B cell (primary cell): ENCODE measurements around the gene ZNHIT2. TPM values are rescaled to one million over a fixed set of nuclear protein-coding genes. Genes with fewer than 3 reads are reported as not detected.
A peak's percentile ranks its signal among the peaks of the same experiment; 100 is the strongest.

Source experiments
- ATAC-seq: fragments of 200-7000 bp; cut with Tn5 transposase; one replicate; pipeline ENCODE4 v1.10.0; 2021; ENCODE audit warnings: low read depth, mild to moderate bottlenecking, moderate number of reproducible peaks, moderate library complexity
- CTCF ChIA-PET: fragments of 350-600 bp; sonication (Branson Sonifier 250); formaldehyde crosslinking; loops from one replicate; lab custom pipeline; 2021; ENCODE audit warnings: antibody characterized with exemption, inconsistent platforms; lab: Charles Lee
- POLR2A ChIA-PET: fragments of 350-600 bp; sonication (Branson Sonifier 250); formaldehyde crosslinking; loops from one replicate; lab custom pipeline; 2021; ENCODE audit warnings: antibody characterized with exemption; lab: Charles Lee
- DNase-seq: peaks from one replicate; pipeline ENCODE4 v3.0.0; 2013
- H2AFZ ChIP-seq: 2 replicates; pipeline ENCODE4 v1.6.1; 2012; ENCODE audit warnings: mild to moderate bottlenecking, low read depth, low read length; ENCODE audit not compliant: insufficient read depth, poor library complexity, severe bottlenecking
- H3K27ac ChIP-seq, 2 donors: 1 replicate in 1 of 2; 2 replicates in 1 of 2; pipeline ENCODE4 v1.5.1; 2012 to 2013; ENCODE audit warnings: low read length in 2 of 2, mild to moderate bottlenecking in 2 of 2, moderate library complexity in 1 of 2
- H3K27me3 ChIP-seq, 4 experiments: fragments of 200-600 bp in 1 of 4; sonication (generic) in 1 of 4; replicated peaks in 1 of 4; 1 replicate in 2 of 4; 2 replicates in 2 of 4; pipeline versions ENCODE4 v1.6.1 to v1.7.0; 2013 to 2016; ENCODE audit warnings: low read length in 3 of 4, mild to moderate bottlenecking in 2 of 4, mixed read lengths in 1 of 4, moderate library complexity in 1 of 4; ENCODE audit not compliant: insufficient read depth in 4 of 4, control insufficient read depth in 3 of 4; ENCODE audit errors: control extremely low read depth in 1 of 4
- H3K36me3 ChIP-seq, 2 experiments: replicated peaks in 1 of 2; 1 replicate in 1 of 2; 2 replicates in 1 of 2; pipeline versions ENCODE4 v1.6.1 to v1.7.1; 2013; ENCODE audit warnings: low read length in 1 of 2; ENCODE audit not compliant: insufficient read depth in 2 of 2, control insufficient read depth in 1 of 2; ENCODE audit errors: control extremely low read depth in 1 of 2, extremely low read depth in 1 of 2
- H3K4me1 ChIP-seq, 2 donors: fragments of 200-600 bp in 1 of 2; sonication (generic) in 1 of 2; 1 replicate in 1 of 2; 2 replicates in 1 of 2; pipeline versions ENCODE4 v1.5.1 to v1.6.1; 2013 to 2017; ENCODE audit warnings: low read length in 2 of 2; ENCODE audit not compliant: control insufficient read depth in 2 of 2, insufficient read depth in 2 of 2
- H3K4me2 ChIP-seq: replicated peaks from 2 replicates; pipeline ENCODE3; 2012; ENCODE audit warnings: mild to moderate bottlenecking, low read depth, low read length; ENCODE audit not compliant: poor library complexity, severe bottlenecking
- H3K4me3 ChIP-seq, 5 experiments: fragments of 200-600 bp in 1 of 5; sonication (generic) in 1 of 5; 1 replicate in 3 of 5; 2 replicates in 2 of 5; pipeline versions ENCODE4 v1.5.1 to v1.7.0; 2011 to 2016; ENCODE audit warnings: low read length in 4 of 5, mild to moderate bottlenecking in 4 of 5, low read depth in 2 of 5, control low read depth in 1 of 5, moderate library complexity in 1 of 5; ENCODE audit not compliant: insufficient read depth in 1 of 5; ENCODE audit errors: control extremely low read depth in 1 of 5, extremely low read depth in 1 of 5
- H3K79me2 ChIP-seq: fragments of 200-600 bp; sonication (generic); one replicate; pipeline ENCODE4 v1.6.0; 2016; ENCODE audit warnings: low read length; ENCODE audit not compliant: control insufficient read depth, insufficient read depth
- H3K9ac ChIP-seq: fragments of 200-600 bp; sonication (generic); 2 replicates; pipeline ENCODE4 v1.6.1; 2017; ENCODE audit warnings: mild to moderate bottlenecking, low read length, moderate library complexity
- H3K9me3 ChIP-seq, 3 donors: one replicate each; pipeline versions ENCODE4 v1.6.1 to v1.7.1; 2013; ENCODE audit warnings: low read length in 2 of 3; ENCODE audit not compliant: control insufficient read depth in 2 of 3, insufficient read depth in 1 of 3; ENCODE audit errors: control extremely low read depth in 1 of 3
- H4K20me1 ChIP-seq: 2 replicates; pipeline ENCODE4 v1.6.0; 2012; ENCODE audit warnings: mild to moderate bottlenecking, low read length; ENCODE audit not compliant: insufficient read depth, control insufficient read depth, poor library complexity, severe bottlenecking
- H3K27ac Mint-ChIP-seq: one replicate; pipeline ENCODE4 v1.8.0; 2021; ENCODE audit warnings: mixed read lengths
- H3K27me3 Mint-ChIP-seq: one replicate; pipeline ENCODE4 v1.8.0; 2021; ENCODE audit warnings: mixed read lengths
- H3K4me1 Mint-ChIP-seq: one replicate; pipeline ENCODE4 v1.8.0; 2021; ENCODE audit warnings: mixed read lengths
- H3K4me3 Mint-ChIP-seq: one replicate; pipeline ENCODE4 v1.8.0; 2021; ENCODE audit warnings: mixed read lengths
- H3K9me3 Mint-ChIP-seq: one replicate; pipeline ENCODE4 v1.8.0; 2022; ENCODE audit warnings: mixed read lengths; ENCODE audit not compliant: insufficient read depth
- CTCF ChIP-seq: fragments of 200-600 bp; IDR thresholded peaks from one replicate; pipeline ENCODE4 v1.8.0; 2022; ENCODE audit warnings: antibody characterized with exemption, mild to moderate bottlenecking
- EZH2 ChIP-seq: IDR thresholded peaks from 2 replicates; pipeline ENCODE4 v1.6.1; 2012; ENCODE audit warnings: borderline replicate concordance, low read depth, mild to moderate bottlenecking, moderate library complexity, low read length; ENCODE audit not compliant: insufficient read depth, poor library complexity, severe bottlenecking
- WGBS: methylation state at CpG from one replicate; pipeline ENCODE4 v1.1.5; 2013; ENCODE audit warnings: missing lambda C conversion rate; ENCODE audit not compliant: insufficient coverage; 5-methylcytosine and 5-hydroxymethylcytosine counted together
- intact Hi-C: fragments of 100-400 bp; cut with micrococcal nuclease; formaldehyde crosslinking; loops from one replicate; pipeline ENCODE4 v1.10.0; 2022
- polyA plus RNA-seq: library from polyadenylated mRNA; depleted of rRNA; stranded (reverse); fragments of >200 nt; gene quantifications from 2 replicates; pipeline ENCODE4 v1.2.3, GENCODE V29; 2012
- total RNA-seq, 2 donors: library from RNA; stranded (reverse); fragments of 120-200 nt in 1 of 2; gene quantifications; 1 replicate in 1 of 2; 2 replicates in 1 of 2; pipeline versions ENCODE4 v1.2.3 to v1.2.4, GENCODE V29; 2013 to 2022

Gene ZNHIT2
- total and polyA plus RNA-seq, 2 donors (not counting 1 experiment from before 2014, with no cell fraction given) = 6.2 to 14.1 TPM

DNA sequence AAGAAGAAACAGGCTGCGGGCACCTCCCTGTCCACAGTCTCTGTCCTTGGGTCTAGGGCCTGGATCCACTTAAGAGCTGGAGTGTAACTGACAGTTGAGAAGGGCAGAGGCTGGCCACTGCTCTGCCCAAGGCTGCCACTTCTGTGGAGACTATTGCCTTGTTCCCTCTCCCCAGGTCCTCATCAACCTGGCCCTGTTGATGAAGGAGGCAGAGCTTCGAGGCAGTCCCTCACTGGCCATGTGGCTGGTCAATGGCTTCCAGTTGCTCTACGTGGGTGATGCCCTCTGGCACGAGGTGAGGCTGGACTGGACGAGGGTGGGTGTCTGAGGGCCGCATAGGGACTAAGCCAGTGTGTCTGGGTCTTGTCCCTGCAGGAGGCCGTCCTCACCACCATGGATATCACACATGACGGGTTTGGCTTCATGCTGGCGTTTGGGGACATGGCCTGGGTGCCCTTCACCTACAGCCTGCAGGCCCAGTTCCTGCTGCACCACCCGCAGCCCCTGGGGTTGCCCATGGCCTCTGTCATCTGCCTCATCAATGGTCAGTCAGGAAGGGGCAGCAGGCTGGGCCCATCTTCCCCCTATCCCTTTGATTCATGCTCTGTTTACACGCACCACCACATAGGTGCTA is 2.8 kb downstream of the ZNHIT2 start:
- POLR2A ChIA-PET = interaction anchor here (0.6 to 1.5 kb wide), 2 partner anchors 8 to 67 kb away, joined by 3 to 7 read pairs; partner anchors contain the start of gene CAPN1
- Mint-ChIP-seq H3K27me3 (no peaks in the 10 kb centered on the region), H3K4me1 (peaks cover 68% of the 10 kb centered on the region), H3K4me3 (peak overlapping the region; percentile 89), H3K27ac (peak overlapping the region; percentile 32), H3K9me3 (no peaks in the 10 kb centered on the region)
- Histone ChIP-seq H3K4me1 (peaks cover 32 to 66% of the 10 kb centered on the region in 2 donors), H3K4me2 (no peak overlapping the region), H2AFZ (no peak overlapping the region), H3K79me2 (peaks cover 56% of the 10 kb centered on the region), H3K4me3 (no peak overlapping the region), H3K9ac (no peak overlapping the region), H3K9me3 (no peaks in the 10 kb centered on the region), H3K27ac (no peak overlapping the region), H4K20me1 (peaks cover 46% of the 10 kb centered on the region), H3K36me3 (peaks cover 0 to 29% of the 10 kb centered on the region in 2 experiments), H3K27me3 (no peaks in the 10 kb centered on the region)
- no peak for TF ChIP-seq CTCF
- WGBS = 99% methylated on average over 11 of the region's 11 CpGs
- CTCF ChIA-PET = interaction anchor here (4.6 to 7.7 kb wide), 3 partner anchors 12 to 66 kb away, joined by 20 to 118 read pairs (median 96); partner anchors contain the start of genes CAPN1 and VPS51
- no peak for ATAC-seq
- no peak for DNase-seq
- intact Hi-C loops = loop anchor here (5.0 to 10.0 kb wide), 5 partner anchors 148 to 500 kb away; partner anchors contain the start of genes ATG2A, MAP3K11, PCNX3 and POLA2

GRCh38 chr11:65113839-65114238 is 3.7 kb downstream of the ZNHIT2 start:
- H3K4me2 ChIP-seq = peak overlapping the region; percentile 99

More at GRCh38 chr11:65113839-65114238, 3.7 kb downstream of the ZNHIT2 start:
- H3K9me3 ChIP-seq = no peaks in the 10 kb centered on the region
- peaks cover 0 to 29% of the 10 kb centered on the region in 2 experiments for H3K36me3 ChIP-seq
- peaks cover 48% of the 10 kb centered on the region for H4K20me1 ChIP-seq
- H3K79me2 ChIP-seq = peaks cover 55% of the 10 kb centered on the region
- 88% methylated on average over 5 of the region's 6 CpGs for WGBS
- no peak for DNase-seq
- H3K27me3 ChIP-seq = no peaks in the 10 kb centered on the region
- Mint-ChIP-seq H3K4me3 (peak overlapping the region; percentile 89), H3K9me3 (no peaks in the 10 kb centered on the region), H3K4me1 (peaks cover 65% of the 10 kb centered on the region), H3K27me3 (no peaks in the 10 kb centered on the region), H3K27ac (peak overlapping the region; percentile 24)
- intact Hi-C loops = loop anchor here (5.0 to 10.0 kb wide), 4 partner anchors 148 to 501 kb away; partner anchors contain the start of genes ATG2A, MAP3K11, PCNX3 and POLA2
- CTCF ChIA-PET = interaction anchor here (0.6 to 7.7 kb wide), 7 partner anchors 8 to 67 kb away, joined by 3 to 118 read pairs (median 30); partner anchors contain the start of genes CAPN1, FAU, MRPL49 and SYVN1
- H3K4me1 ChIP-seq = peaks cover 30 to 63% of the 10 kb centered on the region in 2 donors
- H3K27ac ChIP-seq = no peak overlapping the region
- H2AFZ ChIP-seq = no peak overlapping the region
- POLR2A ChIA-PET = interaction anchor here (1.0 kb wide), 1 partner anchor 17 kb away, joined by 3 read pairs; no protein-coding TSS in a partner anchor
- TF ChIP-seq CTCF = no peak
- no peak for TF ChIP-seq EZH2
- no peak overlapping the region for H3K9ac ChIP-seq
- no peak overlapping the region for H3K4me3 ChIP-seq
- no peak for ATAC-seq
